GM18873 (cell line): Measurements from ENCODE around the gene CSMD2.

Experiments
- ATAC-seq: cut with Tn5 transposase; IDR thresholded peaks from one replicate; pipeline ENCODE4 v1.9.1; 2021; ENCODE audit warnings: mild to moderate bottlenecking, moderate library complexity, moderate number of reproducible peaks; ENCODE audit not compliant: unreplicated experiment, low FRiP score

Gene CSMD2

DNA sequence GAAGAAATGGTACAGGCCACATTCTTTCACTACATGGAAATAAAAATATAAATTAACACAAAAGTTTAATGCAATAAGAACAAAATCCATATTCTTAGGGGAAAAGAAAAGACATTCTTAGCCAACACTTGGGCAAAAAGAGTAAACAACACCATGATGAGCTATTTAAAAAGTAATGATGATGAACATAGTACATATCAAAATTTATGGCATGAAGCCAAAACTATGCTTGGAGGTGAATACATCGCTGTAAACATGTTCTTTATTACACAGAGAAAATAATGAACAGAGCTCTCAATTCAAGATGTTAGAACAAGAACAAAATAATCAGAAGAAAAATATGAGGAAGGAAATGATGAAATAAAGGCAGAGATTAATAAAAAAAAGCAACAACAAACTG is 534.3 kb downstream of the CSMD2 start:
- ATAC-seq = no peak

DNA sequence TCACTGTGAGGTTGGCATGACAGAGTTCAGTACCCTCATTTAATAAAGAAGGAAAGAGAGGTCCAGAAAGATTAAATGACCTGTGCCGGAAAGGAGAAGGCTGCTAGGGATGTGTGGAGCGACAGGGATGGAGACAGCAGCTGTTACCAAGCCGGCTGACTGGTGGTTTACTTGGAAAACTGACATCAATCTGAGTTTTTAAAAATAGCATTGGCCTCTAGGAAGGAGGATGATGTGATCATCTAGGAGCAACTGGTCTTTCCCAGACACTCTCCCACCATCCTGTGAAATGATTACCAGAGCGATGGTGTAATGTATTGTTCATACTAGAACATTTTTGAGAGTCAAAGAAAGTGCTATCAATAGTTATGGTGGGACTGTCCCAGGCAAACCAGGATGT is 538.2 kb downstream of the CSMD2 start:
- ATAC-seq = no peak

GRCh38 chr1:33624991-33625870 is 539.8 kb downstream of the CSMD2 start:
- no peak for ATAC-seq

- no peak for ATAC-seq
Observed at GRCh38 chr1:33624261-33624990, 540.6 kb downstream of the CSMD2 start.

DNA sequence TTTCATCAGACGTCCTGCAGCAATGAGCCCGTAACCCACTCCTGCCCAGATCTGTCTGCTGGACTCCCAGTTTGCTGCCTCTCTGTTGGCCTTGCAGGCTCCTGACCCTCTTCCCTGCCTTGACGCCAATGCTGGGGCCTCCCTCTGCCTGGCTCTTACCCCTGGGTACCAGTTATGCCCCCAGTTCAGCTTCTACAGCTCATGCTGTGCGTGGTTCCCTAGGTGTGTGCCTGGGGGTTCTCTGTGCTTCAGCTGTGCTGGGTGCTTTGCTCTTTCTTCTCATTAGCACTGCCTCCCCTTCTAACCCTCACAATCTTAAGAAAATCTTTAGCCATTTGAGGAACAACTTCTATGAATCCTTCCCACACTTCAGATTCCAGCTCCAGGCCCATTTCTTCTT is 541.2 kb downstream of the CSMD2 start:
- ATAC-seq = no peak

DNA sequence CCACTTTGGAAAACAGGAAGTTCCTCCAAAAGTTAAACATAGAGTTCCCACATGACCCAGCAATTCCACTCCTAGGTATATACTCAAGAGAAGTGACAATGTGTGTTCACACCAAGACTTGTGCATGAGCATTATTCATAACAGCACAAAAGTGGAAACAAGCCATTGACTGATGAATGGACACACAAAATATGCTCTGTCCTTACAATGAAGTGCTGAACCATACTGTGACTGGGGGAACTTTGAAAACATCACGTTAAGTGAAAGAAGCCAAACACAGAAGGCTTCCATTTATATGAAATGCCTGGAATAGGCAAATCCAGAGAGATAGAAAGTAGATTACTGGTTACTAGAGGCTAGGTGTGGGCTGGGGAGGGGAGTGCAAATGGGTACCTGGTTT is 542.3 kb downstream of the CSMD2 start:
- no peak for ATAC-seq

DNA sequence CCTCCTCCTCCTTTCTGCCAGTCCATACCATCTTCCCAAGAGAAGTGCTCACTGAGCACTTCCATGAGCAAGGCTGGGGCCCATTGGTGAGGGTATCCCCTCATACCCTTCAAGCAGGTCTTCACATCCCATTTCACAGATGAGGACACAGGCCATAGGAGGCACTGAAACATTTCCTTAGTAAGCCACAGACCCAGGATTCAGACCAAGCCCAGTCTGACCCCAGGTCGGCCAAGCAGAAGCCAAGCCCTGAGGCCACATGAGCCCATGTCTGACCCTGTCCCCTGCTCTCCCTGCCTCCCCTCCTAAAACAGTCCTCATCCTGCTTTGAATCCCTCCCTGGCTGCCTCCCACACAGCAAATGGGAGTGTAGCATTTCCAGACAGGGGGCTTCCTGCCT is 546.4 kb downstream of the CSMD2 start:
- no peak for ATAC-seq

DNA sequence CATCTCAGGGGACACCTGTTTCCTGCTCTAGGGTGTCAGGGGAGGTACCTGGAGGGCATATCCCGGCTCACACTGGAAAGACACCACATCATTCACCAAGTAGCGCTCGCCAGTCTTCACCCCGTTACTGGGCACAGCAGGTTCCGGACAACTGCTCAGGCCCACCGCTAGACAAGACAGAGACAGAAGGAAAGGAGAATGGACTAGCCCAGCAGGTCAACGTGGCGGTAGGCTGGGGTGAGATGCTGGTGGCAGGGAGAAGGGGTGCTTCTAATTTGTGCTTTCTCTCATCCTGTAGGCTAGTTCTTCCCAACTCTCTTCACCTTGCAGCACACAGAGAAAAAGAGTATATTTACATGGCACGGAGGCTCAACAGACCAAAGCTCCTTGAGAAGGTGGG is 547.6 kb downstream of the CSMD2 start:
- ATAC-seq = no peak

DNA sequence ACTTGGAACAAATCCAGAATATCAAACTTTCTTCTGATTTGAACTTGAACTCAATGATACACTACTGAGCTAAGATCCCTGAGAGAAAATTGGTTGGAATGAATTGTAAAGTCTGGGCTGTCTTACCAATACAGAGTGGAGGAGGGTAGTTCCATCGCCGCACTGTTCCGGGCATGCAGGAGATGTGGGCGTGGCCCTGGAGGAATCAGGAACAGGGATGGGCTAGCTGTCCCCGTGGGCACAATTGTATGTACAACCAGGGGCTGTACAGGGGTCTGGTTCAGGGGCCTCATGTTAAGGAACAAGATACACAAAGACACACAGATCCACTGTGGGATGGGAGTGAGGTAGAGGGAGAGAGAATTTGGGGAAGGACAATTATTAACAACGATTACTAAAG is 548.2 kb downstream of the CSMD2 start:
- ATAC-seq = no peak

DNA sequence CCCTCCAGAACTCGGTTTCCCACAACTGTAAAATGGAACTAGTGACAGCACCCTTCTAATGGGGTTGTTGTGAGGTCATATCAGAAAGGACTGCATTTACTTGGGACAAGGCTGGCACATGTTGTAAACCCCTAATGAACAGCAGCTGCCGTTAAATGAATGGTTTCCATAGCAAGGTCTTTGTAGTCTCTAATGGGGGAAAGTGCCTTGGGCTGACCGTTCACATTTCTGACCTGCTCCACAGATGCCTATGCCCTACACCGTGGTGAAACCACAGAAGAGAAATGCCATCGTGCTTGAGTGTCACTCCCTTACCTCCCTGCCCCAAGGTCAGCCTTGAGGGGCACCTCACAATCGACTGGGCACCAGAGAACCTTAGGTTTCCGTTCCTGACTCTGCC is 549.5 kb downstream of the CSMD2 start:
- ATAC-seq = no peak

DNA sequence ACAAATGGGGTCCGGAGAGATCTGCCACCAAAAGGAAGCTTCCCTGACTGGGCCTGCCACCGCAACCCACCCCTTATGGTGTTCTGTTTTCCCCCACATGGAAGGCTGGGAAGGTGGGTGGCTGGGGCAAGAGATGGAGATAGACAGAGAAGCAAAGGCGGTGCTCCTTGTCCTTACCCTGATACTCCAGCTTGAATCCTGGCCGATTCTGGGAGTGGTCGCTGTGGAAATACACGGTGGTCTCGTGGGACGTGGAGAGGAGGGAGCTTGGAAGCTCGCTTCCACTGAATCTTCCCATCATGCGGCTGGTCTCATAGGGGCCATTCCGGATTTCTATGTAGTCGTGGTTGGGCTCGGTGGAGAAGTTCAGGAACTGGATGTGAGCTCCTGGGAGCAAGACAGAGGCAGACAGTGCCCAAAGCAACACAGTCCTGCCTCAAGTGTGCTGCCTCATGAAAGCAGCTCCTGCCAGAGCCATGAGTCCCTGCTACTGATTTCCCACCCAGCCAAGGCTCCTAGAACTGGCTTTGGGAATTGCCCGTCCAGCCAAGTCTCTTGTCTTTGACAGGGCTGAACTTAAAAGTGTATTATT is 554.1 kb downstream of the CSMD2 start:
- no peak for ATAC-seq

- ATAC-seq = no peak
Observed at GRCh38 chr1:33610391-33610790, 554.6 kb downstream of the CSMD2 start.

GRCh38 chr1:33609739-33610138 is 555.3 kb downstream of the CSMD2 start:
- no peak for ATAC-seq

- ATAC-seq = no peak
Observed at GRCh38 chr1:33608825-33609400, 556.1 kb downstream of the CSMD2 start.

- no peak for ATAC-seq
Observed at GRCh38 chr1:33607444-33608005, 557.5 kb downstream of the CSMD2 start.

- no peak for ATAC-seq
Observed at GRCh38 chr1:33606272-33606671, 558.8 kb downstream of the CSMD2 start.

DNA sequence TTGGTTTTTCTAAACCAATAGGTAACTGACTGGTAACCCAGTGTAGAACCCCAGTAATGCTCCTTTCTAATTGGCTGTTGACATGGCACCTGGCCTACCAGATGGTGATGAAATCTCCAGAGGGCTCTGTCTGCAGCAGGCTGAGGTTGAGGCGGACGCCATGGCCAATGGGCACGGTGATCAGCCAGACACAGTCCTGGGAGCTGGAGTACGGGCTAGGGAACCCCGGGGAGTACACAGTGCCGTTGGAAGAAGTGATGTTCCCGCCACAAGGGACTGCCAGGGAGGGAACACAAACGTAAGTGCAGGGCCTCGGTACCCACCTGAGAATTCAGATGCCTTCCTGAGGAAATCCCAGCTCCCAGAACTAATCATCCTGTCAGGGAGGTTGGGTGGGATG is 562.8 kb downstream of the CSMD2 start:
- ATAC-seq = no peak

DNA sequence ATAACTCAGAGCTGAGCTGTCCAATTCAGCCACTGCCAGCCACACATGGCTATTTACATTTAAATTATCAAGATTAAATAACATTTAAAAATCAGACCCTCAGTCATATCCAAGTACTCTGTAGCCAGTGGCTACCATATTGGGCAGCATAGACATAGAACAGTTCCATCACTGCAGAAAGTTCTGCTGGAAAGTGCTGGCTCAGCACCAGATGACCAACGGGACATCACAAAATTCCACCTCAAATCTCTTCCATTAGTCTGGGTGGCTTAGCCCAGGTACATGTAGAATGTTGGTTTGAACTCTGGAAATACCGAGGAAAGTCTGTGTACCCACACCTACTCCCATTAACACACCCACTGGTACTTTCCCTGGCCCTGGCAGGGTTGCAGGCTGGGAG is 563.3 kb downstream of the CSMD2 start:
- ATAC-seq = no peak

DNA sequence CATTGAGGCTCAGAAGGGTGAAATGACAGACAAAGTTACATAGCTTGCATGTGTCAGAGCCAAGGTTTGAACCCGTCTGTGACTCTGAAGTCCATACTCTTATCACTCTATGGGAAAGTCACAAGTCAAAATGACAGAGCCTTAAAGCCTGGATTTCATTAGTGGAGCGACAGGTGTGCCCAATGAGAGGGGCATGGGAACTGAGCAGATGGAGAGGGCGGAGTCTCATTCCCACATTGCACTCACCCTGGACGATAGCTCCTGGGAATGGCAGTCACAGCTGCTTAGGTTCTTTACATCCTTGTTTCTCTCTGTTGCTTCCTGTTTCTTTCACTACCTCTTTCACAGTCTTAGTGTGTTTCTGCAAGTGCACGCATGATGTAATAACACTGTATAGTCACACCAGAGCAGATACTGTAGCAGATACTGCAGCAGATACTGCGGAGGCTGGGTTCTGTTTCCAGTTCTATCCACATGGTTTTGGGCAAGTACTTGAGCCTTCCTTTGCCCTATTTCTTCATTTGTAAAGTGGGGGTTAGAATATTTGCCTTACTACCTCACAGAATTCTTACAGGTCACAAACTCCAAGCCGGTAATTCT is 565.4 kb downstream of the CSMD2 start:
- no peak for ATAC-seq

GRCh38 chr1:33588726-33589125 is 576.3 kb downstream of the CSMD2 start:
- no peak for ATAC-seq
